Activated naive CD8-positive, alpha-beta T cell (primary cell): ENCODE data around the gene RNASE1.
"Not testable (repeated sequence)": the region's sequence is repeated elsewhere in the genome, so short reads cannot be mapped to it uniquely, and the experiment has no call there.

Source experiments
- H3K27ac Mint-ChIP-seq: one replicate; pipeline ENCODE4 v1.8.0; 2021; ENCODE audit warnings: mixed read lengths
- H3K27me3 Mint-ChIP-seq: one replicate; pipeline ENCODE4 v1.8.0; 2021; ENCODE audit warnings: mixed read lengths
- H3K36me3 Mint-ChIP-seq: one replicate; pipeline ENCODE4 v1.8.0; 2021; ENCODE audit warnings: mixed read lengths
- H3K4me1 Mint-ChIP-seq: one replicate; pipeline ENCODE4 v1.8.0; 2021; ENCODE audit warnings: low read depth, mixed read lengths
- H3K4me3 Mint-ChIP-seq: one replicate; pipeline ENCODE4 v1.8.0; 2021; ENCODE audit warnings: mild to moderate bottlenecking, mixed read lengths
- H3K9me3 Mint-ChIP-seq: one replicate; pipeline ENCODE4 v1.8.0; 2021; ENCODE audit warnings: low read depth, mixed read lengths

RNASE1 gene

DNA sequence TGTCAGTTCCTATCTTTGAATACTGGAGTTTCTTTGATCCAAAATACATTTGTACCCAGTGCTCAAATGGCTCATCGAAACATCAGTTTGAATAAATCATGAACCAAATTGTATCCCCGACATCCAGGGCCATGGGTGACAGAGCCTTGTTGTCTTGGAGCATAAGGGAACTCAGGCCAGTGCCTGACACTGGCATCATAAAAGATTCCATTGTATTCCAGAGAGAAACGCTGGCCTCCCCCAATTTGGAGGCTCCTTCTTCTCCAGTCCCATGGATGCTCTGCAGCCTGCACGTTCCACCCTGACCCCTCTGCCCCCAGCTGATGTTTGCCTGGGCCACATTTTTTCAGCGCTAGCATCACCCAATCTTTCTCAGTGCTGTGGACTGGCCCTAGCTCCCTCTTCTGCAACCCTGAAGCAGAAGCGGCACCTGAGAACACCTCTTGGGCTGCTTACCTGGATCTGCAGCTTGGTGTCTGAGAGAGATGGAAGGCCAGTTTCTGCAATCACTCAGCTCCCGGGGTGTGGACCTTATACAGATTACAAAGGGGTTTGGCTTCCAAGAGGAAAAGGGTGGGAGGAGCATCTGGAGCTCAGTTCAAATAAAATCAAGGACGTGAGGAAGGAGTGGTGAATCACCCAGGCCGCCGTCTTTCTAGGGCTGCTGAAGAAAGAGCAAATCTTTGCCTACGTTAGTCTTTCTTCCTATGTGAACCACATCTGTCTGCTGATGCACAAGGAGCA lies at the start of gene RNASE1:
Gene RNASE1, minus strand, starts transcription at position 504 of the 744 bp plus-strand sequence. CDS start 776 bp downstream, outside the sequence.
- peaks cover 5% of the 10 kb centered on the region for H3K27me3 Mint-ChIP-seq
- no peak within 1 kb of the TSS for H3K4me3 Mint-ChIP-seq
- H3K36me3 Mint-ChIP-seq, result no peaks in the 10 kb centered on the region
- H3K27ac Mint-ChIP-seq, result no peak within 1 kb of the TSS
- no peaks in the 10 kb centered on the region for H3K9me3 Mint-ChIP-seq
- H3K4me1 Mint-ChIP-seq, result peaks cover 1% of the 10 kb centered on the region

DNA sequence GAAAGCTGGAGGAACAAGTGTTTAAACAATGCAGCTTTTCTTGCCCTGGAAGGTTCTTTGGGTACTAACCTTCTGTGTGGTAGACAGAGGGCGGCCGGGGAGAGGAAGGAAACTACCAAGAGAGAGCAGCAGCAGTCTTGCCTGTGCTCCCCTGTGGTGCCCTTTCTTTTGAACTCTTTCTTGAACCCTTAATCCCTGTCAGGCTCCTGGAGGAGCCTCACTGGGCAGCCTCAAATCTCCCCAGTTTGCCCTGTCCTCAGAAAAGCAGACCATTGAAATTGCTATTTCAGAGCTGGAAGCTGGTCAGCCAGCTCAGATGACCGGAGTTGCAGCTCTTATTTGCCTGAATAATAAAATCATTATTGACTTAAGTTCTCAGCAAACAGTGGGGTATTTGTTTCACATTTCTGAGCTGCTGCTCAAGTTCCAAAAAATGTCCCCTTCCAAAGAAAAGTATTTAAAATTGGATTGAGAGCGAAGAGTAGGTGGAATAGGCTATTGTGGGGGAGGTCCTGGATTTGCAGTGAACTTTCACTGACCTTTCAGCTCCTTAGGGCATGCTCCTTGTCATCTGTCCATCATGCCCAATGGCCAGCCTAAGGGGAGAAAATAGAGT lies 46.4 kb upstream of the RNASE1 start:
- Mint-ChIP-seq H3K4me1 (no peaks in the 10 kb centered on the region), H3K9me3 (no peaks in the 10 kb centered on the region)

DNA sequence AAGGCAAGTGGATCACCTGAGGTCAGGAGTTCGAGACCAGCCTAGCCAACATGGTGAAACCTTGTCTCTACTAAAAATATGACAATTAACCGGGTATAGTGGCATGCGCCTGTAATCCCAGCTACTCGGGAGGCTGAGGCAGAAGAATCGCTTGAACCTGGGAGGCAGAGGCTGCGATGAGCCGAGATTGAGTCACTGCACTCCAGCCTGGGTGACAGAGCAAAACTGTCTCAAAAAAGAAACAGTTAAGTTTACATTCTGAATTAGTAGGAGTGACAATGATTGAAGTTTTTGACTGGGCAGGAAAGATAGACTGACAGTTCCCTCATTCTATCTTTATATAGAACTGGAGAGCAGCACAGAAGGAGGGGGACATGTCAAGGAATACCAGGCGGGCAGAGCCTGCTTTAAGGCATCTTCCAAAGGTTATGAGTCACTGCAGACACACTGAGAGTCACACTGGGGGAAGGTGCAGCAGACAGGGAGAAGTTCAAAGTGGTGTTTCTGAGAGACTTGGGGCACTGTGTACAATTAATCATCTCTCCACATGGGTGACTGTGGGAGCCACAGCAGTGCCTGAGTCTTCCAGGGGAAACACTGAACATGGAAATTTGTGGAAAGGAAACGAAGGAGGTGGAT lies 45.8 kb upstream of the RNASE1 start:
- no peak overlapping the region for H3K4me3 Mint-ChIP-seq
- H3K9me3 Mint-ChIP-seq, result no peaks in the 10 kb centered on the region
- H3K27ac Mint-ChIP-seq, result no peak overlapping the region
- H3K36me3 Mint-ChIP-seq, result no peaks in the 10 kb centered on the region
- H3K4me1 Mint-ChIP-seq, result no peaks in the 10 kb centered on the region
- peaks cover 5% of the 10 kb centered on the region for H3K27me3 Mint-ChIP-seq

More for the DNA sequence above, 46.4 kb upstream of the RNASE1 start:
- H3K27ac Mint-ChIP-seq, result no peak overlapping the region
- H3K4me3 Mint-ChIP-seq, result no peak overlapping the region
- no peaks in the 10 kb centered on the region for H3K36me3 Mint-ChIP-seq
- H3K27me3 Mint-ChIP-seq, result peaks cover 5% of the 10 kb centered on the region

DNA sequence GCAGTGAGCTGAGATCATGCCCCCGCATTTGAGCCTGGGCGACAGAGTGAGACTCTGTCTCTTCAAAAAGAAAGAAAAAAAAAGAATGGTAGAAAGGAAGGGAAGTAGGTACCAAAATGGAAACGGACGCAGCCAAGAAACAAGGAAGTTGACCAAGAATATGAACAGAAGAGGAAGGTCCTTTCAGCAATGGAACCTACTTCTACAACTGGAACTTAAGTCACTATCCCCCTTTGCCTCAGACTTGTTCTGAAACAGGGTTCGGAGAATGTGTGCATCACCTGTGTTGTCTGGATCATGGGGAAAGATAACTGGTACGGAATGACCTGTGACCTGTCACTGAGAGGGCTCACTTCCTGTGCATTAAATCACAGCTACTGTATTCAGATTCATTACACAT lies 43.9 kb upstream of the RNASE1 start:
- no peak overlapping the region for H3K27ac Mint-ChIP-seq
- H3K4me3 Mint-ChIP-seq, result no peak overlapping the region
- no peaks in the 10 kb centered on the region for H3K9me3 Mint-ChIP-seq
- peaks cover 5% of the 10 kb centered on the region for H3K27me3 Mint-ChIP-seq
- H3K4me1 Mint-ChIP-seq, result no peaks in the 10 kb centered on the region
- no peaks in the 10 kb centered on the region for H3K36me3 Mint-ChIP-seq

DNA sequence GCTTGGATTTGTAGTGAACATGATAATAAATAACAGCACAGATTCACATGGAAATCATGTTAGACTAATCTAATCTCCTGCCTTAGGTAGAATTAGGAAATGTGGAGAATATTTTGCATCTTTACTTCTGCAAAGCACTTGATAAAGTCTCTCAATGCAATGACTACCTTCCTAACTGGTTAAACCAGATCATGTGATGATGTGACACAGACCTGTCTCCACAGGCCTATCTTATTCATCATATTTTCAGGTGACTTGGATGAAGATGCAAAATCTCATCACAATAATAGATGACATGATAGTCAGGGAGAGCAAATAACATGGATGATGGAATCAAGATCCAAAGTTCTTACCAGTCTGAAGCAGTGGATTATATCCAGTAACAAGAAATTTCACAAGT lies 38.5 kb upstream of the RNASE1 start:
- Mint-ChIP-seq H3K4me1 (no peaks in the 10 kb centered on the region), H3K36me3 (no peaks in the 10 kb centered on the region), H3K27me3 (no peaks in the 10 kb centered on the region), H3K9me3 (no peaks in the 10 kb centered on the region), H3K4me3 (no peak overlapping the region), H3K27ac (no peak overlapping the region)

DNA sequence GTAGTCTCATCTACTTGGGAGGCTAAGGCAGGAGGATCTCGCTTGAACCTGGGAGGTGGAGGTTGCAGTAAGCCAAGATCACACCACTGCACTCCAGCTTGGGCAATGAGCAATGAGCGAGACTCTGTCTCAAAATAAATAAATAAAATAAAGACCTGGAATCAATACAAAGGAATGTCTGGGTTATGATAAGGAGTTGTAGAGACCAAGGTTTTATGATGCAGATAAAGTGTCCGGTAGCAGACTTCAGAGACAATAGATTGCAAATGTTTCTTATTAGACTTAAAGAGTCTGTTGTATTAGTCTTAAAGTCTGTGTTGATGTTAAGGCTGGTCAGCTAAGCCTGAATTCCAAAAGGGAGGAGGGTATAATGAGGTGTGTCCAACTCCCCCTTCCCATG lies 35.2 kb upstream of the RNASE1 start:
- Mint-ChIP-seq H3K36me3 (no peaks in the 10 kb centered on the region), H3K27me3 (no peaks in the 10 kb centered on the region), H3K27ac (no peak overlapping the region), H3K4me1 (no peaks in the 10 kb centered on the region), H3K9me3 (no peaks in the 10 kb centered on the region), H3K4me3 (no peak overlapping the region)

DNA sequence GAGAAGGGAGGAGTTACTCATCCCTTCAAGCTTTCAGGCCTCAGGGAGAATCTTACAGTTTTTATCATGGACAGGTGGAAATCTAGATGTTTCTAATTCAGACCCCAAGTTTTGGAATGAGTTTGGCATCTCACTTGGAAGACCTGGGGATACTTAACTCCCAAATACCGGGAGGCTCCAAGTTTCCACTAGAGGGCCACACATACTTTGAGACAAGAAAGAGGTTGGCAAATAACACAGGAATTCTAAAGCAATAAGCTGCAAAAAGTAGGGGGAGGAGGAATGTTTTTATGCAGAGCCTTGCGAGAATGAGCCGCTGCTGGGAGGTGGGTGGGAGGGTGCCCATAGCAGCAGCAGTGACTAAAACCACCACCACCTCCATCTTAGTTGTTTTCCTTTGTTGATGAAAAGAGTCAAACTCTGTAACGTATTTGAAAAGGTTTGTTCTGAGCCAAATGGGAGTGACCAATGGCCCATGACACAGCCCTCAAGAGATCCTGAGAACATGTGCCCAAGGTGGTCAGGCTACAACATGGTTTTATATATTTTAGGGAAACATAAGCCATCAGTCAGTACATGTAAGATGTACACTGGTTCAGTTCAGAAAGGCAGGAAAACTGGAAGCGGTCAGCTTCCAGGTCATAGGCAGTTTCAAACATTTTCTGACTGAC lies 34.2 kb upstream of the RNASE1 start:
- no peaks in the 10 kb centered on the region for H3K9me3 Mint-ChIP-seq
- H3K4me1 Mint-ChIP-seq, result no peaks in the 10 kb centered on the region
- no peak overlapping the region for H3K27ac Mint-ChIP-seq
- H3K27me3 Mint-ChIP-seq, result no peaks in the 10 kb centered on the region
- H3K4me3 Mint-ChIP-seq, result no peak overlapping the region
- H3K36me3 Mint-ChIP-seq, result no peaks in the 10 kb centered on the region

DNA sequence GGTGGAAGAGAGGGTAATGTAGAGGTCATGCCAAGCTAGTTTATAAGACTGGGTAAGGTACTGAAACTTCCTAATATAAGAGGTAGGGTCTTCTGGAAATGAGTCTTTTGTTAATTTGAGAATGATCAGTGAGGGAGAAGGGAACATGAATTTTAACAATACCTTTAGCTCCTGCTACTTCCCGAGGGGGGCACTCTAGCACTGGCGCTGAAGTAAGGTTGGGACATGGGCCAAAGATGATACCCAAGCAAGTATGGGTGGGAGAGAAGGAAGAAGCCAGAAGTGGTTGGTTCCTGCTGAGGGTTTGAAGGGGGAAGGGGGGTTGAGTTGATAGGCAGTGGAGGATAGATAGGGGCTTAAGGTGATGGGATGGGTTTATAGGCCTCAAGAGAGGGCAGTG lies 32.3 kb upstream of the RNASE1 start:
- Mint-ChIP-seq H3K36me3 (no peaks in the 10 kb centered on the region), H3K4me3 (no peak overlapping the region), H3K27me3 (peaks cover under 1% of the 10 kb centered on the region), H3K4me1 (no peaks in the 10 kb centered on the region), H3K9me3 (no peaks in the 10 kb centered on the region), H3K27ac (no peak overlapping the region)

DNA sequence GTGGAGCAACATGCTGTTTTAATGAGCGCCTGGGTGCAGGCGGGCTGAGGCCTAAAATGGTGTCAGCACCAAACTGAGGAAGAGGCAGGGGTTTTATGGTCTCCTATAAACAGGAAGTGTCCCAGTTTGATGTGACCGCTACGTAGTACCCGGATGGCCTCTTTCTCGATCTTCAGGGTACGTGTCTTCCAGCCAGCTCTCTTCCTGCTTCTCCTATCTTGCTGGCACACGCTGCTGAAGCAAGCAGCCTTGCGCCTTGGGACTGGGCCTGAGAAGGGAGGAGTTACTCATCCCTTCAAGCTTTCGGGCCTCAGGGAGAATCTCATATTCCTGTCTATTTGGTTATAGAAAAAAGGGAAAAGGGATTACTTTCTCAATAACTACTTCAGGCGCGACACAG lies 28.2 kb upstream of the RNASE1 start:
- Mint-ChIP-seq H3K4me3 (no peak overlapping the region), H3K4me1 (no peaks in the 10 kb centered on the region), H3K9me3 (no peaks in the 10 kb centered on the region), H3K27me3 (peaks cover 4% of the 10 kb centered on the region), H3K36me3 (peaks cover 2% of the 10 kb centered on the region), H3K27ac (no peak overlapping the region)

DNA sequence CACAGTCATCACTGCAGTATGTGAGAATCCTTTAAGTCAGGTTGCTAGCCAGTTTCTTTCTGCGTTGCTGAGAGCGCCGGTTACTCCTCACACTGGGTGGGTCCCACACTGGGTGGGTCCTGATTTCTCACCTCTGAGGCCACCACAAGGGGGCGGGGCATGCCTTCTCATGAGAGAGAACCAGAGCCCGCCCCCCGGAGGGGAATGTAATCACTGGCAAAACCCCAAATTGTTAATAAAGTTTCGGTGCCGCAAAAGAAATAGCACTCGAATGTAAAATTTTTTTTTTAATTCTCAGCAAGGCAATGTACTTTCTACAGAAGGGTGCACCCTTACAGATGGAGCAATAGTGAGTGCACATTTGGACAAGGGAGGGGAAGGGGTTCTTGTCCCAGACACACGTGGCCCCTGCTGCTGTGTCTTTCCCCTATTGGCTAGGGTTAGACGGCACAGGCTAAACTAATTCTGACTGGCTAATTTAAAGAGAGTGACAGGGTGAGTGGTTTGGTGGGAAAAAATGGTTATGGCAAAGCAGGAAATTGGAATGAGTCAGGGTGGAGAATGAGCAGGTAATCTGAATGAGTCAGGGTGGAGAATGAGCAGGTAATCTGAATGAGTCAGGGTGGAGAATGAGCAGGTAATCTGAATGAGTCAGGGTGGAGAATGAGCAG lies 25.5 kb upstream of the RNASE1 start:
- H3K4me3 Mint-ChIP-seq, result peak overlapping the region; percentile 18
- not testable (repeated sequence) for H3K9me3 Mint-ChIP-seq, H3K4me1 Mint-ChIP-seq

DNA sequence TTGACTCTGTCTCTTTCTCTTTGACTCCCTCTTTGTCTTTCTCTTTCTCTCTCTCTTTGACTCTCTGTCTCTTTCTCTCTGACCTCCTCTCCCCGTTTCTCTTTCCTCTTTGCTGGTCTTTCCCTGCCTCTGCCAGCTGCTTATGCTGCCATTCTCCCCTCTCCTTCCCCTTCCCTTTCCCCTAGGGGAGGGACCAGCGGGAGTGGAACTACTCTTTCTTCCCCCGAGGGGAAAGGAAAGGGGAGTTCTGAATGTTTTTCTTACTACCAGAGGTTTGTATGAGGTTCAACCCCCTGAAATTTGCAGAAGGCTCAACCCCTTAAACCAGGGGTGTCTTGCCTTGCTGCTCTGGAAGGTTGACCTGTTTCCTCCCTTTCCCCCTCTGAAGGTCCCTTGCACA lies 24.7 kb upstream of the RNASE1 start:
- no peaks in the 10 kb centered on the region for H3K4me1 Mint-ChIP-seq
- H3K27me3 Mint-ChIP-seq, result peaks cover 4% of the 10 kb centered on the region
- H3K27ac Mint-ChIP-seq, result no peak overlapping the region
- H3K36me3 Mint-ChIP-seq, result peaks cover 2% of the 10 kb centered on the region
- no peak overlapping the region for H3K4me3 Mint-ChIP-seq
- H3K9me3 Mint-ChIP-seq, result no peaks in the 10 kb centered on the region

More for the DNA sequence above, 25.5 kb upstream of the RNASE1 start:
- not testable (repeated sequence) for H3K36me3 Mint-ChIP-seq, H3K27me3 Mint-ChIP-seq, H3K27ac Mint-ChIP-seq

DNA sequence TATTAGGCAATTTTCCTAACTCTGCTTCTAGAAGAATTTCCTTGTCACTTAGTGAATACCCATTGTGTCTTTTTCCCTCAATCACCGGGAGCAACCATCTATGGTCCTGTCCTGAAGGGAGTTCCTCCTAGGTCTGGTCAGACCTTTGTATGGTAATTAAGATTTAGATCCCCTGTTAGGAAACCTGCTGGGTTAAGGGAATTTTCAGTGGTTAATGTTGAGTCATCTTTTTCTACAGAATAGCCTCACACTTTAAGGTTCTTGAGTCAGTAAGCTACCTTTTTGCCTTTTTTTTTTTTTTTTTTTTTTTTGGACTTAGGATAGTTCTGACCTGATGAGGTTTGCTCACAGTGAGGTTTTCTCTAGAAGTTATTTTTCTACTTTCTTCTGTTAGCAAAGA lies 24.0 kb upstream of the RNASE1 start:
- not testable (repeated sequence) for H3K36me3 Mint-ChIP-seq, H3K9me3 Mint-ChIP-seq, H3K27me3 Mint-ChIP-seq, H3K4me1 Mint-ChIP-seq, H3K4me3 Mint-ChIP-seq, H3K27ac Mint-ChIP-seq

DNA sequence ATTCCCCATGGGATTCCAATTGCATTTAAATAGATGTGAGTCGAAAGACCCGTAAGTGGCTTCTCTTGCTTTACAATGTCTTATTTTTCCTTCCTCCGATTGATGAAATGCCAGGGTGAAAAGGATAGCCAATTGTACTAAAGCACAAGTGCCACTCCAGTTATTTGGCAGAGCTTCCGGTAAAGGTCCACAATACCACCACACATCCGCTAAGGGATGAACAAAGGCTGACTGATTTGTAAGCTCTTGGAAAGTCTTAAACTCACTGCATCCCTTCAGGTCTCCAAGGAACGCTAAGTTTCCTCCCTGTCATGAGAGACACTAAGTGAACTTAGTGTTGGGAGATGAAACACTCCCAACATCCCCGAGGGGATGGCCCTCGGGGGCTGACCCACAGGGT lies 21.2 kb upstream of the RNASE1 start:
- Mint-ChIP-seq H3K4me1 (no peaks in the 10 kb centered on the region), H3K4me3 (no peak overlapping the region), H3K27ac (no peak overlapping the region), H3K27me3 (peaks cover 2% of the 10 kb centered on the region), H3K36me3 (peaks cover 3% of the 10 kb centered on the region), H3K9me3 (no peaks in the 10 kb centered on the region)

DNA sequence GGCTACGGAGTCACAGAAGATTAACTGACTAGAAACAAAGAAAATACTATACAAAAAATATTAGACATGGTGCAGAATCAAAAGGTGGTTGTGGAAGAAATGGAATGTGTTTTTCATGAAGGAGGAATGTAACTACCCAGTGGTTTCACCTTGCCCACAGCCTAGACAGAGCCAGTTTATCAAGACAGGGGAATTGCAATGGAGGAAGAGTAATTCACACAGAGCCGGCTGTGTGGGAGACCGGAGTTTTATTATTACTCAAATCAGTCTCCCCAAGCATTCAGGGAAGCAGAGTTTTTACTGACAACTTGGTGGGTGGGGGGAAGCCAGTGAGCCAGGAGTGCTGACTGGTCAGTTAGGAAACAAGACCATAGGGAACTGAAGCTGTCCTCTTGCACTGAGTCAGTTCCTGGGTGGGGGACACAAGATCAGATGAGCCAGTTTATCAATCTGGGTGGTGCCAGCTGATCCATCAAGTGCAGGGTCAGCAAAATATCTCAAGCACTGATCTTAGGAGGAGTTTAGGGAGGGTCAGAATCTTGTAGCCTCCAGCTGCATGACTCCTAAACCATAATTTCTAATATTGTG lies 19.0 kb upstream of the RNASE1 start:
- H3K27me3 Mint-ChIP-seq, H3K36me3 Mint-ChIP-seq, H3K4me3 Mint-ChIP-seq, H3K9me3 Mint-ChIP-seq, H3K27ac Mint-ChIP-seq, H3K4me1 Mint-ChIP-seq: not testable (repeated sequence)
